ENCODE results near the gene KIAA0232.

DNA sequence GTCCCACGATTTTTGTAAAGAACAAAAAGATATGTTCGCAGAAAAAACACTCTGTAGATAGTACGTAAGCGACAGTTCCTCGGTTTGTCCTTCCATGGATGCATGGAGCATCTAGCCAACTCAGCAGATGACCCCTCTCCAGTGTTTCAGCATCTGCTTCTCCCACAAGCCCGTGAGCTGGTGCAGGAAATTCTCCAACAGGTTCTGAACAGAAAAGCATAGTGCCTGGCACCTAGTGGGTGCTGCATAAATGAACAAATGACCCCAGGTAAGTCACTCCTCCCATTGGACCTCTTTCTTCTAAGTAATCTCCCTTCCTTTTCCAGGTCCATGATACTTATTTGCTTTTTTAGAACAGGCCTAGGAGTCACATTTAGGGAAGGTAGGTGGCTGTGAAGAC, 966 bp upstream of the KIAA0232 start:
- TF ChIP-seq, protein P1, sequence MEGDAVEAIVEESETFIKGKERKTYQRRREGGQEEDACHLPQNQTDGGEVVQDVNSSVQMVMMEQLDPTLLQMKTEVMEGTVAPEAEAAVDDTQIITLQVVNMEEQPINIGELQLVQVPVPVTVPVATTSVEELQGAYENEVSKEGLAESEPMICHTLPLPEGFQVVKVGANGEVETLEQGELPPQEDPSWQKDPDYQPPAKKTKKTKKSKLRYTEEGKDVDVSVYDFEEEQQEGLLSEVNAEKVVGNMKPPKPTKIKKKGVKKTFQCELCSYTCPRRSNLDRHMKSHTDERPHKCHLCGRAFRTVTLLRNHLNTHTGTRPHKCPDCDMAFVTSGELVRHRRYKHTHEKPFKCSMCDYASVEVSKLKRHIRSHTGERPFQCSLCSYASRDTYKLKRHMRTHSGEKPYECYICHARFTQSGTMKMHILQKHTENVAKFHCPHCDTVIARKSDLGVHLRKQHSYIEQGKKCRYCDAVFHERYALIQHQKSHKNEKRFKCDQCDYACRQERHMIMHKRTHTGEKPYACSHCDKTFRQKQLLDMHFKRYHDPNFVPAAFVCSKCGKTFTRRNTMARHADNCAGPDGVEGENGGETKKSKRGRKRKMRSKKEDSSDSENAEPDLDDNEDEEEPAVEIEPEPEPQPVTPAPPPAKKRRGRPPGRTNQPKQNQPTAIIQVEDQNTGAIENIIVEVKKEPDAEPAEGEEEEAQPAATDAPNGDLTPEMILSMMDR (IDR thresholded peaks at IDR 0.05): no peak
- no peak for TF ChIP-seq POLR2A (IDR thresholded peaks at IDR 0.05; ENCODE audit: low read depth)
- TF ChIP-seq POLR2AphosphoS5 (IDR thresholded peaks at IDR 0.05): no peak
- no peak for TF ChIP-seq EP300 (IDR thresholded peaks at IDR 0.05)

Measured in esophagus muscularis mucosa (tissue), 4 donors.